ENCODE results near the gene CEP85L.

DNA sequence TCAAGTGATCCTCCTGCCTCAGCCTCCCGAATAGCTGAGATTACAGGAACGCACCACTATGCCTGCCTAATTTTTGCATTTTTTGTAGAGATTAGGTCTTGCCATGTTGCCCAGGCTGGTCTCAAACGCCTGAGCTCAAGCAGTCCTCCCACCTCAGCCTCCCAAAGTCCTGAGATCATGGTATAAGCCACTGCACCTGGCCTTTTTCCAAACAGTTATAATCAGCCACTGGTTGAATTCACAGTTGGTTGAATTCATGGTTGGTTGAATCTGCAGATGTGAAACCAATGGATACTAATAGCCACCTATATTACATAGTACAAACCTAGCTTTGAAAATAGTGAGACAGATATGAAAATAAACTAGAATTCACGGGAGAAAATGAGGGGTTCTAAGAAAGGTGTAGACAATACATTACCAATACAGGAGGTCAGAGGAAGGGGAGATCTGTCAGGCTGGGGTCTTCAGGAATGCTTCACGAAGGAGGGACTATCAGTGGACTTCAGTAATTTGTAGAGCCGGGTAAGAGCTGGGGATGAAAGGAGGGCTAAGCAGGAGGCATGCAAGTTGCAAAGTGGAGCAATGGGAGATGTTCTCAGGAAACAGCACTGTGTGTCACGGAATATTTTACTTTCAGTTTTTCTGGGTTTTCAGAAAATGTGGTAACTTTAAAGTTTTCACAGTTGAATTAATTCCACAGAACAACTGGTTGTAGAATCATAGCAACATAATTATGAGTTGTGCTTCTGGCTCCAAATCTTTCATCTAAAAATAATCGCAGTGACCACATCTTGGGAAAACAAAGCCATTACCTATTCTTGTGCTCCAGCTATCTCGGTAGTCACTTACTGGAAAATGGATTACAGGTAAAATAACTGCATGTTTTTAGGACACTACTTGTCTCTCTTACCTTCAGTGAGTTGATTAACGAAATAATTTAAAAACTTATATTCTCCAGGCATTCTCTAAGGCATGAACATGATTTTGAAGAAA is 12.9 kb upstream of the CEP85L start:
- TF ChIP-seq SPI1 (IDR thresholded peaks at IDR 0.05; ENCODE audit: low read depth, low read length) (no peak), POLR2A (IDR thresholded peaks at IDR 0.05; ENCODE audit: low read depth, low read length) (no peak)
